SH-SY5Y (cell line): Measurements from ENCODE around the gene RSBN1L.

Experiments
- GATA2 ChIP-seq: IDR thresholded peaks from 2 replicates; pipeline ENCODE4 v1.6.1; 2011; ENCODE audit warnings: mild to moderate bottlenecking, low read depth, low read length
- GATA3 ChIP-seq: IDR thresholded peaks from 2 replicates; pipeline ENCODE4 v1.6.1; 2011; ENCODE audit warnings: low read depth, mild to moderate bottlenecking, low read length, moderate library complexity

GRCh38 chr7:77699056-77699455, 2.8 kb downstream of the RSBN1L start:
- no peak for TF ChIP-seq GATA2
- TF ChIP-seq GATA3, result no peak
